SK-N-MC (cell line): Measurements from ENCODE around the gene LTA.
"Not testable (repeated sequence)": the region's sequence is repeated elsewhere in the genome, so short reads cannot be mapped to it uniquely, and the experiment has no call there.

ENCODE experiments used
- DNase-seq: peaks from one replicate; pipeline ENCODE4 v3.0.0-alpha.2; 2011; ENCODE audit warnings: low read depth, low spot score
- H3K27ac ChIP-seq: fragments of 200-600 bp; sonication (generic); 2 replicates; pipeline ENCODE4 v1.5.1; 2016; ENCODE audit warnings: mixed run types
- H3K36me3 ChIP-seq: fragments of 200-600 bp; sonication (generic); 2 replicates; pipeline ENCODE4 v1.6.1; 2017; ENCODE audit warnings: antibody characterized with exemption, low read length, mixed read lengths; ENCODE audit not compliant: insufficient read depth
- H3K4me3 ChIP-seq: fragments of 200-600 bp; sonication (generic); 2 replicates; pipeline ENCODE4 v1.5.1; 2016
- H3K9ac ChIP-seq: fragments of 200-600 bp; sonication (generic); 2 replicates; pipeline ENCODE4 v1.8.0; 2017; ENCODE audit warnings: mixed run types, mixed read lengths; ENCODE audit not compliant: insufficient read length
- H3K9me3 ChIP-seq: fragments of 200-600 bp; sonication (generic); 2 replicates; pipeline ENCODE4 v1.6.1; 2017; ENCODE audit warnings: low read depth, mild to moderate bottlenecking, antibody characterized with exemption, low read length, moderate library complexity, mixed read lengths
- EZH2 ChIP-seq: fragments of 200-600 bp; sonication (generic); IDR thresholded peaks from one replicate; pipeline ENCODE4 v1.6.1; 2017; ENCODE audit warnings: antibody characterized with exemption
- FOXP2 ChIP-seq: optimal IDR thresholded peaks from 2 replicates; pipeline ENCODE3; 2011; ENCODE audit warnings: mild to moderate bottlenecking, moderate library complexity; ENCODE audit not compliant: insufficient read depth; ENCODE audit errors: extremely low read length, control extremely low read depth
- POLR2AphosphoS5 ChIP-seq: IDR thresholded peaks from 2 replicates; pipeline ENCODE4 v1.6.1; 2012; ENCODE audit warnings: mild to moderate bottlenecking, low read depth, low read length, borderline replicate concordance

Gene LTA

DNA sequence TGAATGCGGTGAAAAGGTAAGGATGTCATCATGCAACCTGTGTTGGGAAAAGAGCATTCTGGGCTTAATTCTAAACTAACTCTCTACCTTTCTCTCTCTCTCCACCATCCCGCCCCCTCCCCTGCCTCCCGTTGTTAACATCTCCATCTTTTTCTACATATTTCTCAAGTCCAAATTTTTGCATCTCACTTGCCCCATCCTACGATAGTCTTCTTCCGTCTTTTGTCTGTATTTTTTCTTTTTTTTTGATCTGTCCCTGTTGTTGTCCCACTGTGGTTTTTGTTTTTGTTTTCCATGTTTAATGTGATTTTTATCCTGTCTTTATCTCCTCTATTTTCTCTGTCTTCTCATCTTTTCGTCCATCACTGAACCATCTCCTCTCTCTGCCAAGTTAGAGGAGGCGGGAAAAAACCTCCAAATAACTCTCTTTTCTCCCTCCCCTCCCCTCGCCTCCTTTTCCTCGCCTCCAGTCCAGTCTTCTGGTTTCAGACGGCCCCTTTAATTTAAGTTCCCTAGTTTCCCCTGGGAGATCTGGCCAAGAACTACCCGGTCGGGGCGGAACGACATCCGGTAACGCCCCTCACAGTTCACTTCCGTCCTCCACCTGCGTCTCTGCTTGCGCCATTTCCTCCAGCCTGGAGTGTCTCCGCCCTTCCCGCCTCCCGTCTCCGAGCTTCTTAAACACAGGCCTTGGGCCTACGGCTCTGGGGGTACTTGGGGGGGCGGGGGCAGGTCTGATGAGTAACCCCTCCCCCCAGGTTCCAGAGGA lies 24.9 kb upstream of the LTA start, which contains the start of gene NFKBIL1:
TSS of gene NFKBIL1 (plus strand) at position 651 of the 769 bp plus-strand sequence. CDS start at position 738, 87 bp downstream.
- Histone ChIP-seq H3K36me3 (peaks cover 19% of the 10 kb centered on the region; the same call in 1 of the 2 replicates), H3K9ac (peak within 1 kb of the TSS; percentile 91), H3K9me3 (no peaks in the 10 kb centered on the region), H3K4me3 (peak within 1 kb of the TSS; percentile 86), H3K27ac (peak within 1 kb of the TSS; percentile 92)
- no peak for TF ChIP-seq FOXP2
- peak; percentile 74 for TF ChIP-seq POLR2AphosphoS5
- DNase-seq: peak; percentile 96

GRCh38 chr6:31547727-31548543 lies 24.2 kb upstream of the LTA start:
- no peak for DNase-seq
- peak overlapping the region; percentile 86 for H3K4me3 ChIP-seq
- H3K27ac ChIP-seq: peak overlapping the region; percentile 92
- peak overlapping the region; percentile 91 for H3K9ac ChIP-seq
- H3K9me3 ChIP-seq: no peaks in the 10 kb centered on the region
- TF ChIP-seq EZH2 (no peak), POLR2AphosphoS5 (no peak), FOXP2 (no peak)
- H3K36me3 ChIP-seq: peaks cover 19% of the 10 kb centered on the region; the same call in 1 of the 2 replicates

- DNase-seq: no peak
- Histone ChIP-seq H3K9ac (peak overlapping the region; percentile 91), H3K36me3 (peaks cover 23% of the 10 kb centered on the region; the same call in 1 of the 2 replicates), H3K9me3 (no peaks in the 10 kb centered on the region), H3K27ac (peak overlapping the region; percentile 92), H3K4me3 (peak overlapping the region; percentile 86)
- TF ChIP-seq EZH2 (no peak), POLR2AphosphoS5 (no peak), FOXP2 (no peak)
These were observed 23.6 kb upstream of the LTA start for GRCh38 chr6:31548544-31548873.

DNA sequence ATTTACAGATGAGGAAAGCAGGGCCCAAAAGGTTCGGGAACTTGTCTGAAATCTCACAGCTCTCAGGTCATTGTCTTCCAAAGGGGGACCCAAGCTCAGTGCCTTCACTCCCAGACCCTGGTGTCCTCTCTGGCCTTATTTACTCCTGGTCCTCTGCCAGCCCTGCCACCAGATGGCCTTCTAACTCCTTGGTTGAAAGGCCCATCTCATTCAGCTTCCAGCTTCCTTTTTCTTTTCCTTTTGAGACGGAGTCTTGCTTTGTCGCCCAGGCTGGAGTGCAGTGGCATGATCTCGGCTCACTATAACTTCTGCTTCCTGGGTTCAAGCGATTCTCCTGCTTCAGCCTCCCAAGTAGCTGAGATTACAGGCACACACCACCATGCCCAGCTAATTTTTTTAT lies 20.7 kb upstream of the LTA start:
- not testable (repeated sequence) for H3K27ac ChIP-seq, H3K4me3 ChIP-seq, H3K9me3 ChIP-seq, DNase-seq, H3K9ac ChIP-seq
- H3K36me3 ChIP-seq: peaks cover 28% of the 10 kb centered on the region; the same call in 1 of the 2 replicates

- DNase-seq: no peak
- Histone ChIP-seq H3K9ac (no peak overlapping the region), H3K27ac (no peak overlapping the region), H3K4me3 (no peak overlapping the region), H3K36me3 (peaks cover 18% of the 10 kb centered on the region; the same call in 1 of the 2 replicates), H3K9me3 (no peaks in the 10 kb centered on the region)
- TF ChIP-seq POLR2AphosphoS5 (no peak), EZH2 (no peak), FOXP2 (no peak)
These were observed 15.8 kb upstream of the LTA start for GRCh38 chr6:31556307-31556706.

DNA sequence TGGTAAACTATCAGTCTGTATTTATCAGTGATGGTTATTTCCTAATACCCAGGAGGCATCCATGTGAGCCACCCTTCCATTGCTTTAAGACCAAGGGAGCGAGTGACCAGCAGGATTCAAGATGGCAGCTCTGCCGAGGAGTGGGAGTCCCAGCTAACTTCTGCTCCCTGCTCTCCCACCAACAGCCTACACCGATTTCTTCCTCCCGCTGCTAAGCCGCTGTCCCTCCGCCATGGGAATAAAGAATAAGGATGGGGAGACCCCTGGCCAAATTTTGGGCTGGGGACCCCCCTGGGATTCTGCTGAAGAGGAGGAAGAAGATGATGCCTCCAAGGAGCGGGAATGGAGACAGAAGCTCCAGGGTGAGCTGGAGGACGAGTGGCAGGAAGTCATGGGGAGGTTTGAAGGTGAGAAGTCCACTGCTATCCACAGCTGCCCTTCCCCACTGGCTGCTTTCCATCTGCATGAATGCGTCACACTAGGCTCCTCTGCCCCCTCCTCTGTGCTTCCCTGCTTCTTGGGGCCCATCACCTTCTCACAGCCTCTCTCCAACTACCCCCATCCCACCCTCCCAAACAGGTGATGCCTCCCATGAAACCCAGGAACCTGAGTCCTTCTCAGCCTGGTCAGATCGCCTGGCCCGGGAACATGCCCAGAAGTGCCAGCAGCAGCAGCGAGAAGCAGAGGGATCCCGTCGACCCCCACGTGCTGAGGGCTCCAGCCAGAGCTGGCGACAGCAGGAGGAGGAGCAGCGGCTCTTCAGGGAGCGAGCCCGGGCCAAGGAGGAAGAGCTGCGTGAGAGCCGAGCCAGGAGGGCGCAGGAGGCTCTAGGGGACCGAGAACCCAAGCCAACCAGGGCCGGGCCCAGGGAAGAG lies 14.4 kb upstream of the LTA start:
- Histone ChIP-seq H3K9me3 (no peaks in the 10 kb centered on the region), H3K9ac (no peak overlapping the region), H3K4me3 (no peak overlapping the region), H3K27ac (no peak overlapping the region), H3K36me3 (peaks cover 18% of the 10 kb centered on the region; the same call in 1 of the 2 replicates)
- TF ChIP-seq POLR2AphosphoS5 (no peak), EZH2 (no peak), FOXP2 (no peak)
- no peak for DNase-seq

- Histone ChIP-seq H3K9ac (no peak overlapping the region), H3K27ac (no peak overlapping the region), H3K9me3 (no peaks in the 10 kb centered on the region), H3K36me3 (peaks cover 17% of the 10 kb centered on the region; the same call in 1 of the 2 replicates), H3K4me3 (no peak overlapping the region)
- TF ChIP-seq POLR2AphosphoS5: no peak
- no peak for TF ChIP-seq EZH2
- no peak for TF ChIP-seq FOXP2
- DNase-seq: no peak
These were observed 13.8 kb upstream of the LTA start for GRCh38 chr6:31558318-31558625.
